ENCODE results near the gene TEPSIN.

The TEPSIN gene

GRCh38 chr17:81218459-81218858, 20.4 kb downstream of the TEPSIN start:
- DNase-seq = no peak

DNA sequence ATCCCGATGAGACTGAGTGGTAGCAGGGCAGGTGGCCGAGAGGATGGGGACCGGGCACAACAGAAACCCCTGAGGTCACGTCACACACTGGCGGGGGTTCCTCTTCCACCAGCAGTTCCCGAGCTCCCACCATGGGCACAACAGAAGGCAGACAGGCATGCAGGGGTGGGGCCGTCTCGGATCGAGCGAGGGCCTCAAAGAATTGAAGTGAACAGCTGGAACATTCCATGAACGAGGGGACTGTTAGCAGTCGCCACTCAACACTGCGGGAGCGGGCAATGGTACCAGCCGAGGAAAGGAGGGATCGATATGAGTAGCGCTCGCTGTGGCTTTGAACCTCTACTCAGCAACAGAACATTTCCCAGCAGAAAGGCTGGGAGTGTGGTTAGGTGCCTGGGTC, 21.4 kb downstream of the TEPSIN start:
- DNase-seq = no peak

DNA sequence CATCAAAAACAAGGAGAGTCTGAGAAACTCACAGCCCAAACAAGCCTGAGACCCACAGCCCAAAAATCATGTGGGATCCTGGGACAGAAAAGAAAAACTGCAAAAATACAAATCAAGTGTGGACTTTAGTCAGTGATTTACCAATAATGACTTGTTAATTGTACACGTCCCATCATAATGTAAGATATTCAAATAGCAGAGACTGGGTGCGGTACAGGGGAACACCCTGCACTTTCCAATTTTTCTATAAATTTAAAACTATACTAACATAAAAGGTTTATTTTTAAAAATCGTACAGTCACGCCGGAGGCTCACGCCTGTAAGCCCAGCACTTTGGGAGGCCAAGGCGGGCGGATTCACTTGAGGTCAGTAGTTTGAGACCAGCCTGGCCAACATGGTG, 24.9 kb downstream of the TEPSIN start:
- DNase-seq = no peak

- DNase-seq = no peak
Measured at GRCh38 chr17:81212365-81212764, 26.5 kb downstream of the TEPSIN start.

GRCh38 chr17:81210868-81211267, 28.0 kb downstream of the TEPSIN start:
- DNase-seq = no peak

DNA sequence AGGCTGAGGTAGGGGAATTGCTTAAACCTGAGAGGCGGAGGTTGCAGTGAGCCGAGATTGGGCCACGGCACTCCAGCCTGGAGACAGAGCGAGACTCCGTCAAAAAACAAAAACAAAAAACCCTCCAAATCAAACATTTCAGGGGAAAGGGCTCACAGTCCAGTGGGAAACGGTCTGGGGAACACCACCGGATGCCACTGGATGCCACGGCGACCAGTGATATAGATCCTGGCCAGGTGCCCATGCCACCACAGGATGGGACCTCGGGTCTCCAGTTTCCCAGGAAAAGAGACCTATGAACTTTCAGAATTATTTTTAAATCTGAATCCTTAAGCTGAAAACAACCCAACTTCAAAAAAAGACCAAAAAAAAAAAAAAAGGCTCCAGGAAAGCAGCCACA, 28.4 kb downstream of the TEPSIN start:
- no peak for DNase-seq

DNA sequence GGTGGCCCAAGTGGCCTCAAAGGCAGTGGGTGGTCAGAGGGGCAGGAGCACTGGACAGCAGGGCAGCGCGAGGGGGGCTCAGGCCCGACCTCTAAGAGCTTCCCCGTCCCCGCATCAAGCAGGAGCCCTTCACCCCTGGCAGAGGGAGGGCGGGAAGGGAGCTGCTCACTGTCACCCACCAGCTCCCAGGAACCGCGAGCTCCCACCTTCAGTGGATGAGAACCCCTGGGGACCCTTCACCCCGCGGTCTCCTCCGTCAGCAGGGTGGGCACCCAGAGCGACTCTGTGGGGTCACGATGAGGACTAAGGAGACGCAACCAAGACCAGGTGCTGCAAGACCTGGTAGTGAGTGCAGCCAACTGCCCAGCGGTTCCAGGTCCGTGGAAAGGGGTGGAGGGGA, 29.7 kb downstream of the TEPSIN start:
- no peak for DNase-seq

GRCh38 chr17:81208651-81209050, 30.2 kb downstream of the TEPSIN start:
- no peak for DNase-seq

GRCh38 chr17:81207610-81208581, 31.0 kb downstream of the TEPSIN start:
- no peak for DNase-seq

- DNase-seq = no peak
Measured at GRCh38 chr17:81206657-81207056, 32.2 kb downstream of the TEPSIN start.

DNA sequence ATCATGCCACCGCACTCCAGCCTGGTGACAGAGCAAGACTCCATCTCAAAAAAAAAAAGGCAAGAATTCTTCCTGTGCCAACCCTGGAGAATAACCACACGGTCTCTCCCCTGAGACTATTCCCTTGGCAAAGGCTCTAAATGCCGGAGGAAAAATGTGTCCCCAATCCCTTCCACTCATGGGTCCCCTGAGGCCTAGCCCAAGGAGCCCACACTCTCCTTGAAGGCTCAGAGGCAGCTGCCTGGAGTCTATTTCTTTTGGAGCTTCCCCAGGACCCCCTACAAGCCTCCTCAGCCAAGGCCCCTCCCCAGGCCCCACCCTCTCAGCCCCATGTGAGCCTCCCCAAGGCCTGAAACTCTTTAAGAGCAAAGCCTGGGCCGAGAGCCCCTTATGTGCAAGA, 32.7 kb downstream of the TEPSIN start:
- DNase-seq = no peak

GRCh38 chr17:81204578-81204977, 34.3 kb downstream of the TEPSIN start:
- no peak for DNase-seq

GRCh38 chr17:81203136-81203535, 35.7 kb downstream of the TEPSIN start:
- DNase-seq = no peak

DNA sequence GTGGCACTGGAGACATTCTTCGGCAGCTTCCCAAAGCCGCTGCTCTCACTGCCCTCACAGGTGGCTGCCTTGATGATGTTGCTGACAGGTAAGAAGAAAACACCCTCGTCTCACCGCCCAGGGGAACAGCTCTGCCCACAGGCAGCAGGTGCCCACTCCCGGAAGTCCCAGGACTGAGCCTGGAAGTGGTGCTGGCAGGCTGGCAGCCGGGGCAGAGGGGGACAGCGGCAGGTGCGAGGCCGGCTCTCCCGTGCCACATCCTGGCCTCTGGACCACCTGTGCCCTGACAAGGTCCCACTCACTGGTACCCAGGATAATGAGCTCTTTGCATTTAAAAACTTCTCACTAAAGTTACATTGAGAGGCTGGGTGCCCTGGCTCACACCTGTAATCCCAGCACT, 36.5 kb downstream of the TEPSIN start:
- no peak for DNase-seq

GRCh38 chr17:81200695-81201580, 37.9 kb downstream of the TEPSIN start:
- no peak for DNase-seq

- DNase-seq = no peak
Measured at GRCh38 chr17:81200201-81200600, 38.7 kb downstream of the TEPSIN start.

DNA sequence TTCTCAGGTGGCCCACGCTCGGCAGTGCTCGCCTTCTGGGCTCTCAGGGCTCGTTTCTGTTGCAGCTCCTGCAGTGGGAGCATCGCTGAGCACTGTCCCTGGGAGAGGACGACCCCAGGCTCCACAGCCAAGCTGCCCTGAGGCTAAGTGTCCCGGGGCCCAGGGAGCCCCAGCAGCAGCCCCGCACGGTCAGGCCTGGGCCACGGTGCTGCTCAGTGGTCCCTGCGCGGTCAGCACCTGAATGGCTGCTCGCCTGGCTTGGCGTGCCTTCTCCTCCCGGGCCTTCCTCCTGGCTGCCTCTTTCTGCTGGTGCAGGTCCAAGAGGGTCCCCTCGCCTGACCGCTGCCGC, 39.4 kb downstream of the TEPSIN start:
- DNase-seq = no peak

GRCh38 chr17:81198826-81199481, 39.9 kb downstream of the TEPSIN start:
- no peak for DNase-seq

DNA sequence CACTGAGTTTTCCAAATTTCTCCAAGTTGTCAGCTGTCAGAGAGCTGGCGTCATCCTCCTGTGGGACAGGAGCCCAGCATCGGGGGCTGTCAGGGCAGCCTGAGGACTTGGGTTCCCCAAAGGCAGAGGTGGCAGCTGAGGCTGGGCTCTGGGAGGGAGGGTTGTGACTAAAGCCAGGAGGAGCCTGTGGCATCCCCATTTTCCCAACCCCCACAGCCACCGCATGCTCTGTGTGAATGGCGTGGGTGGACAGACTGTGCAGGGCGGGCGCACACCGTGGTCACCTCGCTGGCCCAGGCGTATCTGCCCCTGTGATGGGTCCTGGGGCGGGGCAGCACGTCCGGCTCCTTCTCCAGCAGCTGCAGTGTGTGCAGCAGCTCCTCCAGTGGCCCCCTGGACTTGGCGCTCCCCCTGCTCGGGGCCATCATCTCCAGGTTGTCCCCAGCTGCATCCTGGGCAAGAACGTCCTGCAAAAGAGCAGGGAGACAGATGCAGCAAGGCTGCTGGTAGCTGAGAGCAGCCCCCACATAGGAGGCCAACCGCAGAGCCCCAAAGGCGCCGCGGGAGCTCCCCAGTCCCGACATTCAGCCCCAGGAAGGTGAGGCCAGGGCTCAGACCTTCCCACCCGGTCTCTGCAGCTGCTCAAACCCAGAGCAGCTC, 40.9 kb downstream of the TEPSIN start:
- no peak for DNase-seq

GRCh38 chr17:81197409-81197795, 41.5 kb downstream of the TEPSIN start:
- DNase-seq = no peak

DNA sequence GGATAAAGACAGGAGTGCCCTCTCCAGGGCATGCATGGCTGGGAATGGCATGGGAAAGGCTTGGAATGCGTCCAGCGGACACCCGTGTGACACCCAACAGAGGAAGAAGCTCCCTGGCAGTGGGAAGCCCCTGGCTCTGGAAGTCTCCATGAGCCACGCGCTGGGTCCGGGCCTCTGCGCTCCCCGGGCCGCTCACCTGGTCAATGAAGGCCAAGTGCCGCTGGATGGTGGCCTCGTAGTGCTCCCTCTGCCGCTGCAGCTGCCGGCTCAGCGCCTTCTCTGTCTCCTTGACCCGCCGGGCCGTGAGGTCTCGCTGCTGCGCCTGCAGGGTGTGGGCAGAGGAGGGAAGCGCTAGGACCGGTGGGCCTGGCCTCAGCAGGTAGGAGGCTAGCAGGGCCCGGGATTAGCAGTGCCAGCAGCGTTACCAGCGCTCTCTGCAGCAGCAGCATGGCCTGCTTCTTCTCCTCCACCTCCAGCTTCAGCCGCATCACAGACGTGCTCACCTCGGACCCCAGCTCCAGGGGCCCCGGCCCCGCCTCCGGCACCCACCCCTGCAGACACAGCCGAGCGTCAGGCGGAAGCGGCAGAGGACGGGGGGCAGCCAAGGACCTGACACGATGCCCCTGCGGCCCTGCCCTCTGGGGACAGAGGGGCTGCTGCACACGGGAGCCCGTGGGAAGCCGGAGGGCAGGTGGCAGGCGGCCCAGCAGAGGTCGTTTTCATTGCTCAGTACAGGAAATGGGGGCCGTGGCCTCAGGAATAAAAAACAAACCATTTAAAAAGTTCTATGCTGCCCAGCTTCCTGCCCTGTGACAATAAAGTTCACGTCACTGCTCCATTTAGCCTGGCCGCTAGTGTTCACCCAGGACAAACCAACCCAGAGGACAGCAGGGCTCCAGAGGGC, 42.1 kb downstream of the TEPSIN start:
- DNase-seq = no peak

All from CD4-positive, alpha-beta T cell treated with Interleukin-17A for 4 hours (primary cell).